HFF-Myc (cell line): ENCODE results near the gene CDH13.
A peak's percentile ranks its signal among the peaks of the same experiment; 100 is the strongest.

Source experiments
- DNase-seq: peaks from one replicate; pipeline ENCODE4 v3.0.0-alpha.2; 2011; ENCODE audit warnings: low read depth; ENCODE audit errors: extremely low read depth
- H3K4me3 ChIP-seq: replicated peaks from 2 replicates; pipeline ENCODE4 v1.5.1; 2011; ENCODE audit warnings: low read depth, mild to moderate bottlenecking, control low read depth, low read length
- TF ChIP-seq, protein P1 (sequence below): IDR thresholded peaks from 2 replicates; pipeline ENCODE4 v1.5.1; 2012; ENCODE audit warnings: mild to moderate bottlenecking, low read depth, low read length, control low read depth; ENCODE audit errors: missing control alignments

The CDH13 gene

DNA sequence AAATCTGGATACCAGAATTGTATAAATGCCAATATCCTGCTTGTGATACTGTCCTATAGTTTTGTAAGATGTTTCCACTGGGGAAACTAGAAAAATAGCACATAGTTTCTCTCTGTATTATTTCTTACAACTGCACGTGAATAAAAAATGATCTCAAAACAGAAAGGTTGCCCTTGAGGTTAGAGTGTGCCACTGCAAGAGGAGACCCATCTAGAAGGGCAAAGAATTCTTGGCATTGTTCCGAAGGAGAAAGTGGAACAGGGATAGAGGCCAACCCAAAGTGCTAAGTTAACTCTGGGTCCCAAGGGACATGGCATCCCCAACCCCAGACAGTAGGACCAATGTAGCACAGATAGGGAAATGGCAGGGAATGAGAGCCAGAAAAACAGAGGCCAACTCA is 703.5 kb downstream of the CDH13 start:
- H3K4me3 ChIP-seq: no peak overlapping the region
- TF ChIP-seq, protein P1, sequence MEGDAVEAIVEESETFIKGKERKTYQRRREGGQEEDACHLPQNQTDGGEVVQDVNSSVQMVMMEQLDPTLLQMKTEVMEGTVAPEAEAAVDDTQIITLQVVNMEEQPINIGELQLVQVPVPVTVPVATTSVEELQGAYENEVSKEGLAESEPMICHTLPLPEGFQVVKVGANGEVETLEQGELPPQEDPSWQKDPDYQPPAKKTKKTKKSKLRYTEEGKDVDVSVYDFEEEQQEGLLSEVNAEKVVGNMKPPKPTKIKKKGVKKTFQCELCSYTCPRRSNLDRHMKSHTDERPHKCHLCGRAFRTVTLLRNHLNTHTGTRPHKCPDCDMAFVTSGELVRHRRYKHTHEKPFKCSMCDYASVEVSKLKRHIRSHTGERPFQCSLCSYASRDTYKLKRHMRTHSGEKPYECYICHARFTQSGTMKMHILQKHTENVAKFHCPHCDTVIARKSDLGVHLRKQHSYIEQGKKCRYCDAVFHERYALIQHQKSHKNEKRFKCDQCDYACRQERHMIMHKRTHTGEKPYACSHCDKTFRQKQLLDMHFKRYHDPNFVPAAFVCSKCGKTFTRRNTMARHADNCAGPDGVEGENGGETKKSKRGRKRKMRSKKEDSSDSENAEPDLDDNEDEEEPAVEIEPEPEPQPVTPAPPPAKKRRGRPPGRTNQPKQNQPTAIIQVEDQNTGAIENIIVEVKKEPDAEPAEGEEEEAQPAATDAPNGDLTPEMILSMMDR: no peak
- DNase-seq: no peak

DNA sequence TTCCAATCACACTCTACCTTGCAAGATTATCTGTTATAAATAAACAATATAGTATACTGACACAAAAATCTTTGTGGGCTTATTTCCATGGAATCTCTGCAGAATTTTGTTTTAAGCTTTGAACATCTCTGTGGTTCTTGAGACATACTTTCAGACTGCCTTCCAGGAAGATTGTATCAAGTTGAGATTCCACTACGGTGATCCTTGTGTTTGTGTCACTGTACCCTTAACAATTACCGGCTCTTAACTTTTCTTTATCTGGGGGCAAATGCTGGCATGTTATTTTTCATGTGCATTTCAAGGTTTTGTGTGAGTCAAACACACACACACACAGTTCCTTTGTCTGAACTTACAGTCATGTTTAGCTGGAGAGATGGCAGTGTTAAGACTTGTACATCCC is 708.3 kb downstream of the CDH13 start:
- H3K4me3 ChIP-seq: no peak overlapping the region
- DNase-seq: no peak
- TF ChIP-seq, protein P1: no peak

DNA sequence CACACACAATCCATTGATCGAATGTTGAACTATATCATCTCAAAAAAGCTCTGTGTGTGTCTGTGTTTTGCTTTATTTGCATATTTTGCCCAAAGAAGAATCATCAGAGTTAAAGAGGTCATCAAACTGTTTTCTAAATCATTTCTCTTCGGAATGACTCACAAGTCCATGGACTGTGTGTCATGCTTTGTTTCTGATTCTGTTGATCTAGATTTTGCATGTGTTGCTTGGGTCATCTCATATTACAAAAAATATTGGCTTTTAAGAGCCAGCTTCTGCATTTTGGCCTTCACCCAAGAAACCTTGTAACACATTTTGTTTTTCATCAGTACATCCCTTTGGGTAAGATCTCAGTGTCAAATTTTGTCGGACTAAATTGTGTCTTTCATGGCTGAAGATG is 709.8 kb downstream of the CDH13 start:
- TF ChIP-seq, protein P1: no peak
- DNase-seq: peak; percentile 57
- no peak overlapping the region for H3K4me3 ChIP-seq

DNA sequence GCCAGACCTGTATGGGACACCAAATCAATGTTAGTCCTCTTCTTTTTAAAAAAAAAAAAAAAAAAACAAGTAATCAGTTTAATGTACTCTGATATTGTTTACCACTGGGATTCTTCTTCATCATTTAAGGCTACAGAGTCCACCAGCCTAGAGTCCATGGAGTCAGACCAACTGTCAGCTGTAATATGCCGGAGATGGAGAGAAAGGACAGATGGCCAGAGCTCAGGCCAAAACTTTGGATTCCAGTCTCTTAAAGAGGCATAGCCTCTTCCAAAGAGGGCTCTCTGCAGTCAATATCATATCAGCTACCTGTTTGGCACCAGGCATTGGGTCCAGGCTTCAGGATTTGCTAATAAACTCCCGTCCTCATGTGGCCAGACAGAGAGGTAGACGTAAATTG is 711.4 kb downstream of the CDH13 start:
- TF ChIP-seq, protein P1: no peak
- no peak overlapping the region for H3K4me3 ChIP-seq
- DNase-seq: no peak

DNA sequence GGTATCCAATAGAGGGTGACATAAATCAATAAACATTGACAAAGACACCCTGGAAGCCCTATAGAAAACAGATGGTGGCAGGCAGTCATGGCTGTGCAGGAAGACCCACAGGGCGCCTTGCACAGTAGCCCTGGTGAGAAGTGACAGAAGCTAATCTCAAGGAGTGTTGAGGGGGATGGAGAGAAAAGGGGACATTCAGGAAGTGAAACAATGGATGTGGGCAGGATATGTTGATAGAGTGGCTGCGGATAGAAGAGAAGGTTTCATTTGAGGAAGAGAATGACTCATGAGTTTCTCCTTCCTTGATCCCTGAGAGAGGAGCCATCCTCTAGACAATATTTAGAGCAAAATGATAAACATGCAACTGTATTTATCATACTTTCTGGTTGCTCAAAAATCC is 712.2 kb downstream of the CDH13 start:
- TF ChIP-seq, protein P1: no peak
- H3K4me3 ChIP-seq: no peak overlapping the region
- no peak for DNase-seq

DNA sequence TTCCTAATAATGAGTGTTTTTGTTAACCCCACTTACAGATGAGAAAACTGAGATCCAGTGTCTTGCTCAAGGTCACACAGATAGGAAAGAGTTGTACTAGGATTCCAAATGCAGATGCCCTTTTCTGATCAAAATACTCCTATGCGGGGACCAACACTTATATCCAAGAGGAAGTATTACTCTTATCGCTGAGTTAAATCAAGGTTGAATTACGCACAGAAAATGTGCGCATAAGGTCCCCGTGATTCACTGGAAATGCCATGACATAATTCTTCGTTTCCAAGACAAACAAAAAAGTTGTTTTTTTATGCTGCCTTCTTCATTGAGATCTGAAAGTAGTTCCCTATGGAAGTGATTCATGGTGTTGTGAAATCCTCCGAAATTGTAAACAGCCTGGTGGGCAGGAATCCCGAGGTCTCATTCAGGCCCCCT is 717.2 kb downstream of the CDH13 start:
- no peak overlapping the region for H3K4me3 ChIP-seq
- TF ChIP-seq, protein P1: no peak
- no peak for DNase-seq
